Measurements from ENCODE around the gene ATF5.

DNA sequence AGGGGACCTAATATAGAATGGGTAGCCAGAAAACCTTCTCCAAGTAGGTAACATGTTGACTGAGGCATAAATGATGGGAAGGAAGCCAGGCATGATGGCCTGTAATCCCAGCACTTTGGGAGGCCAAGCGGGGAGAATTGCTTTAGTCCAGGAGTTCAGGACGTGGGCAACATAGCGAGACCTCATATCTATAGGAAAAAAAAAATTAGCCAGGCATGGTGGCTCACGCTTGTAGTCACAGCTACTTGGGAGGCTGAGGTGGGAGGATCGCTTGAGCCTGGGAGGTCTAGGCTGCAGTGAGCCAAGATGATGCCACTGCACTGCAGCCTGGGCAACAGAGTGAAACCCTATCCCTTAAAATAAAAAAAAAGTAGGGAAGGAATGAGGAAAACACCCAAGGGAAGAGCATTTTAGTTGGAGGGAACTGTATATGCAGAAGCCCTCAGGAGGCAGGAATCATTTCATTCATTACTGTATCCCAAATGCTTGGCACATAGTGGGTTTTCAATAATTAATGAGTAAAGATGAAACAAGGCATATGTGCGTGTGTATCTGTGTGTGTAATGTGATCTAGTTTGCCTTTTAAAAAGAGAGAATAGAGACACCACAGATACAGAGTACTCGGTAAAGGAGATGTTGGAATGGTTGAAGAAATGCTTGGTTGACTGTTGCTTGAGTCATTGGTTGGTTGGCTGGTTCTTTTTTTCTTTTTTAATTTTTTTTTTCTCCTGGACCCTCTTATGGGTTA is 2.5 kb downstream of the ATF5 start:
- TF ChIP-seq, protein P1, sequence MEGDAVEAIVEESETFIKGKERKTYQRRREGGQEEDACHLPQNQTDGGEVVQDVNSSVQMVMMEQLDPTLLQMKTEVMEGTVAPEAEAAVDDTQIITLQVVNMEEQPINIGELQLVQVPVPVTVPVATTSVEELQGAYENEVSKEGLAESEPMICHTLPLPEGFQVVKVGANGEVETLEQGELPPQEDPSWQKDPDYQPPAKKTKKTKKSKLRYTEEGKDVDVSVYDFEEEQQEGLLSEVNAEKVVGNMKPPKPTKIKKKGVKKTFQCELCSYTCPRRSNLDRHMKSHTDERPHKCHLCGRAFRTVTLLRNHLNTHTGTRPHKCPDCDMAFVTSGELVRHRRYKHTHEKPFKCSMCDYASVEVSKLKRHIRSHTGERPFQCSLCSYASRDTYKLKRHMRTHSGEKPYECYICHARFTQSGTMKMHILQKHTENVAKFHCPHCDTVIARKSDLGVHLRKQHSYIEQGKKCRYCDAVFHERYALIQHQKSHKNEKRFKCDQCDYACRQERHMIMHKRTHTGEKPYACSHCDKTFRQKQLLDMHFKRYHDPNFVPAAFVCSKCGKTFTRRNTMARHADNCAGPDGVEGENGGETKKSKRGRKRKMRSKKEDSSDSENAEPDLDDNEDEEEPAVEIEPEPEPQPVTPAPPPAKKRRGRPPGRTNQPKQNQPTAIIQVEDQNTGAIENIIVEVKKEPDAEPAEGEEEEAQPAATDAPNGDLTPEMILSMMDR (IDR thresholded peaks at IDR 0.05; ENCODE audit: poor library complexity), result no peak
- TF ChIP-seq EZH2 (IDR thresholded peaks at IDR 0.05; ENCODE audit: borderline replicate concordance), result no peak
